Osteocyte (in vitro differentiated cells): ENCODE data around the gene TSPAN11. TPM values are rescaled to one million over a fixed set of nuclear protein-coding genes. Genes with fewer than 3 reads are reported as not detected.

ENCODE experiments used
- DNase-seq: peaks from one replicate; pipeline ENCODE4 v3.0.0; 2021; ENCODE audit warnings: mixed read lengths; ENCODE audit not compliant: unreplicated experiment; ENCODE audit errors: extremely low spot score
- H3K27ac Mint-ChIP-seq: one replicate; pipeline ENCODE4 v1.8.0; 2021; ENCODE audit warnings: mild to moderate bottlenecking, mixed read lengths; ENCODE audit not compliant: unreplicated experiment
- H3K27me3 Mint-ChIP-seq: one replicate; pipeline ENCODE4 v1.8.0; 2021; ENCODE audit warnings: mixed read lengths; ENCODE audit not compliant: unreplicated experiment
- H3K36me3 Mint-ChIP-seq: one replicate; pipeline ENCODE4 v1.8.0; 2021; ENCODE audit warnings: mixed read lengths; ENCODE audit not compliant: unreplicated experiment
- H3K4me1 Mint-ChIP-seq: one replicate; pipeline ENCODE4 v1.8.0; 2021; ENCODE audit warnings: mixed read lengths; ENCODE audit not compliant: unreplicated experiment
- H3K4me3 Mint-ChIP-seq: one replicate; pipeline ENCODE4 v1.8.0; 2021; ENCODE audit warnings: mild to moderate bottlenecking, moderate library complexity, mixed read lengths; ENCODE audit not compliant: unreplicated experiment
- H3K9me3 Mint-ChIP-seq: one replicate; pipeline ENCODE4 v1.8.0; 2021; ENCODE audit warnings: mixed read lengths; ENCODE audit not compliant: unreplicated experiment
- total RNA-seq: library from RNA; stranded (reverse); gene quantifications from 2 replicates; pipeline ENCODE4 v1.2.1, GENCODE V29; 2021
- TF ChIP-seq, protein P1 (sequence below): fragments of 200-600 bp; sonication (generic); IDR thresholded peaks from 2 replicates; pipeline ENCODE4 v1.5.0; 2021; ENCODE audit warnings: antibody characterized with exemption, mild to moderate bottlenecking, moderate library complexity

The TSPAN11 gene
- total RNA-seq, 1 donor from 2014 or later, result 9.2 TPM

DNA sequence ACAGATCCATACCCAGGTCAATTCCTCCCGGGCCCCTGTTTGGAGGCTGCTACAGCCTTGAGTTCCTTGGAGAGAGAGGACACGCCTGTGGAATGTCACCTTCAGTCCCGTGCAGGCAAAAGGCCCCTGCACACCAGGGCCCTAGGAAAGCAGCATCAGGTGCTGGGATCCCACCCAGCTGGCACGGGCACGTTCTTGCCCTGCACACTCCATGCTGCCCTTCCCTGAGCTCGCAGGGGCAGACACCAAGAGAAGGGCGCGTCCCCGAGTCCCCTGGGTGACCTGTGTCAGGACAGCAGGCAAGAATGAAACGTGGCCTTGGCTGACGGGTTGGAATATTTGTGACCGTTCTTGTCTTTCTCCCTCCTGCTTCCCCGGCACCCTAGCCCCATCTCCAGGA, 67.7 kb downstream of the TSPAN11 start:
- Mint-ChIP-seq H3K4me3 (no peak overlapping the region), H3K36me3 (no peaks in the 10 kb centered on the region), H3K27me3 (peaks cover 5% of the 10 kb centered on the region), H3K4me1 (peaks cover 13% of the 10 kb centered on the region), H3K9me3 (no peaks in the 10 kb centered on the region), H3K27ac (no peak overlapping the region)
- no peak for DNase-seq
- TF ChIP-seq, protein P1, sequence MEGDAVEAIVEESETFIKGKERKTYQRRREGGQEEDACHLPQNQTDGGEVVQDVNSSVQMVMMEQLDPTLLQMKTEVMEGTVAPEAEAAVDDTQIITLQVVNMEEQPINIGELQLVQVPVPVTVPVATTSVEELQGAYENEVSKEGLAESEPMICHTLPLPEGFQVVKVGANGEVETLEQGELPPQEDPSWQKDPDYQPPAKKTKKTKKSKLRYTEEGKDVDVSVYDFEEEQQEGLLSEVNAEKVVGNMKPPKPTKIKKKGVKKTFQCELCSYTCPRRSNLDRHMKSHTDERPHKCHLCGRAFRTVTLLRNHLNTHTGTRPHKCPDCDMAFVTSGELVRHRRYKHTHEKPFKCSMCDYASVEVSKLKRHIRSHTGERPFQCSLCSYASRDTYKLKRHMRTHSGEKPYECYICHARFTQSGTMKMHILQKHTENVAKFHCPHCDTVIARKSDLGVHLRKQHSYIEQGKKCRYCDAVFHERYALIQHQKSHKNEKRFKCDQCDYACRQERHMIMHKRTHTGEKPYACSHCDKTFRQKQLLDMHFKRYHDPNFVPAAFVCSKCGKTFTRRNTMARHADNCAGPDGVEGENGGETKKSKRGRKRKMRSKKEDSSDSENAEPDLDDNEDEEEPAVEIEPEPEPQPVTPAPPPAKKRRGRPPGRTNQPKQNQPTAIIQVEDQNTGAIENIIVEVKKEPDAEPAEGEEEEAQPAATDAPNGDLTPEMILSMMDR, result no peak

DNA sequence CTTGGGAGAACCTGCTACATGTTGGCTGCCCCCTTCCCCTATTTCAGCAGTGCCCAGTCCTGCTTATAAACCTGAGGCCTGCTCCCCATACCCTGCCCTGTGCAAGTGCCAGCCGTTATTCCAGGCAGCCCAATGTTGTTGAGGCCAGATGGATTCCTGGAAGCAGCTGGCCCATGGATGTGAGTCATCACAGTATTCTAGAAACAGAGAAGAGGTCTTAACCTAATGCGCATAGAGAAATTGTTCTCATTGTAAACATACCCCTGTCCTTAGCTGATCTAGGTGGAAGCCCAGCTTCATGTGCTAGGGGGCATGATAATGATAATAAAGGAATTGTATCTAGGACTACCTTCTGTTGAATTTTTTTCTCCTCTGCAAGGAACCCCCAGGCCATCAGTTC, 69.7 kb downstream of the TSPAN11 start:
- Mint-ChIP-seq H3K4me3 (no peak overlapping the region), H3K4me1 (peaks cover 13% of the 10 kb centered on the region), H3K27ac (no peak overlapping the region), H3K27me3 (peaks cover 13% of the 10 kb centered on the region), H3K9me3 (no peaks in the 10 kb centered on the region), H3K36me3 (no peaks in the 10 kb centered on the region)
- TF ChIP-seq, protein P1, result no peak
- DNase-seq, result no peak

DNA sequence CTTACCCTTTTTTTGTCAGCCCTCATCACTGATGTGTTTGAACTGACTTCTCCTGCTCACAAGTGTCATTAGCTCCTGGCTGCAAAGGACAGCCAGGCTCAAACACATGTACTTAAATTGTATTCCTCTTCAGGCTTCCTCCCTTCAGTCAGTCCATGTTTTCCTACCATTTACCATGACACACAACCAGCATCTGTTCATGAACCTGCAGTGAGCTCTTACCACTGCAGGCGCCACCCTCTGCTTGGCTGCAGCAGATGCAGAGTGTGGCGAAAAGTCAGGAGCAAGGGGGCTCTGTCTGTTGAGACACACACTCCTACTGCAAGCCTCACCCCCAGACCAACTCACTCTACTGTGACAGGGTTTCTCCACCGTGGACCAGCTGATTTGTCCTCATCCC, 70.2 kb downstream of the TSPAN11 start:
- Mint-ChIP-seq H3K4me1 (peaks cover 13% of the 10 kb centered on the region), H3K9me3 (no peaks in the 10 kb centered on the region)

DNA sequence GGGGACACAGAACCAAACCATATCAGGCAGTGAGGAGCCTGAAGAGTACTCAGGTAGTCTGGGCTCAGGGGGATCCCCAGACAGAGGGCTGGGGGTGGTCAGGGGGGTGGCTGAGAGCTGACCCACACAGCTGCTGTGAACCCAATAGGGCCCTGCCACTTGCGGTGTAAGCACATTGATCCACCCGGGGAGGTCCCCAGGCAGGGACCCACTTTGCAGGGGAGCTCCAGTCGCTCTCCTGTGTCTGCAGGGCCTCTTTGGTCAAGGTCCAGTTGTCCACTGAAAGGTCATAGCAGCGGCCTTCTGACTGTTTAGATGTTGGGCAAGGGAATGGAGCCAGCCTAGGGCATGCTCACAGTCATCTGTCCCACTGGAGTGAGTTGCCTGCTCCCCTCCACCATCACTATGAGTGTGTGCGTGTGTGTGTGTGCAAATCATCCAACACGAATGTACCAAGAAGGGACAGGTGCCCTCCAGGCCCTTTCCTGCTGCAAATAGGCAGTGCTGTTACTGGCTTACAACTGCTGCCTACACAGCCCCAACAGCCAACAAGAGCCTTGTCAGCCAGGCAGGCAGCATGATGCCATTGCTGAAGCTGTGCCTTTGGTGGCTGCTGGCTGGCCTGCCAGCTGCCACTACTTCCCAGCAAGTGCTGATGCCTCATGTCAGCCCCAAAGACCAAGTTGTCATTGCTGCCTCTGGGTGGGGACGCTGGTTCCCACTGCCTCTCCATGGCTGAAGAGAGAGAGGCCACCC, 71.3 kb downstream of the TSPAN11 start:
- DNase-seq, result no peak
- no peaks in the 10 kb centered on the region for H3K9me3 Mint-ChIP-seq
- no peak overlapping the region for H3K4me3 Mint-ChIP-seq
- no peak overlapping the region for H3K27ac Mint-ChIP-seq
- H3K27me3 Mint-ChIP-seq, result peaks cover 16% of the 10 kb centered on the region
- peaks cover 13% of the 10 kb centered on the region for H3K4me1 Mint-ChIP-seq
- no peaks in the 10 kb centered on the region for H3K36me3 Mint-ChIP-seq
- TF ChIP-seq, protein P1, result no peak

More for the DNA sequence above, 70.2 kb downstream of the TSPAN11 start:
- DNase-seq, result no peak
- peaks cover 16% of the 10 kb centered on the region for H3K27me3 Mint-ChIP-seq
- H3K27ac Mint-ChIP-seq, result no peak overlapping the region
- TF ChIP-seq, protein P1, result no peak
- no peak overlapping the region for H3K4me3 Mint-ChIP-seq
- no peaks in the 10 kb centered on the region for H3K36me3 Mint-ChIP-seq

DNA sequence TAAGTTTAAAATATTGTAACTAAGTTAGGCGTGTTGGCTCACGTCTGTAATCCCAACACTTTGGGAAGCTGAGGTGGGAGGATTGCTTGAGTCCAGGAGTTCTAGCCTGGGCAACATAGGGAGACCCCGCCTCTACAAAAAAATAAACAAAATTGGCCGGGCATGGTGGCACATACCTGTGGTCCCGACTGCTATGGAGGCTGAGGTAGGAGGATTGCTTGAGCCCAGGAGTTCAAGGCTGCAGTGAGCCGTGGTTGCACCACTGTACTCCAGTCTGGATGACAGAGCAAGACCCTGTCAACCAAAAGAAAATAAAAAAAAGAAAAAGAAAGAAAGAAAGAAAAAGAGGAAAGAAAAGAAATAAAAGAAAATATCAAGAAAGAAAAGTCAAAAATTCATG, 72.5 kb downstream of the TSPAN11 start:
- DNase-seq, result no peak
- Mint-ChIP-seq H3K4me1 (peaks cover 13% of the 10 kb centered on the region), H3K4me3 (no peak overlapping the region), H3K9me3 (no peaks in the 10 kb centered on the region), H3K36me3 (no peaks in the 10 kb centered on the region), H3K27ac (no peak overlapping the region), H3K27me3 (peaks cover 27% of the 10 kb centered on the region)
- TF ChIP-seq, protein P1, result no peak
